NCI-H1436 (cell line): Measurements from ENCODE around the gene ATF4.
A peak's percentile ranks its signal among the peaks of the same experiment; 100 is the strongest.
"Not testable (repeated sequence)": the region's sequence is repeated elsewhere in the genome, so short reads cannot be mapped to it uniquely, and the experiment has no call there.

Experiments
- DNase-seq: peaks from one replicate; lab custom pipeline; 2025; lab: John Stamatoyannopoulos, UW

Gene ATF4

DNA sequence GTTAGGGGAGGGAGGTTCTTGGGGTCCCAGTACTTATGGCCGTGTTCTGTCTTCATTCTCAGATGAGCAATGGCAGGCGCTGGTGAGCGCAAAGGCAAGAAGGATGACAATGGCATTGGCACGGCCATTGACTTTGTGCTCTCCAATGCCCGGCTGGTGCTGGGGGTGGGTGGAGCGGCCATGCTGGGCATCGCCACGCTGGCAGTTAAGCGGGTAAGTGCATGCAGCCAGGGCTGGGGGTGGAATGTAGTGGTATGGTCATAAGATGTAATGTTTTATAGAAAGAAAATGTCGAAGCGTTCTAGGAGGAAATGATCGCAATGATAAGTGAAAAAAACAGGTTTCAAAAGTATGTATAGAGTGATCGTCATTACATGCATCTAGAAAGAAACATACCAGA is 9.1 kb upstream of the ATF4 start:
- DNase-seq = no peak

DNA sequence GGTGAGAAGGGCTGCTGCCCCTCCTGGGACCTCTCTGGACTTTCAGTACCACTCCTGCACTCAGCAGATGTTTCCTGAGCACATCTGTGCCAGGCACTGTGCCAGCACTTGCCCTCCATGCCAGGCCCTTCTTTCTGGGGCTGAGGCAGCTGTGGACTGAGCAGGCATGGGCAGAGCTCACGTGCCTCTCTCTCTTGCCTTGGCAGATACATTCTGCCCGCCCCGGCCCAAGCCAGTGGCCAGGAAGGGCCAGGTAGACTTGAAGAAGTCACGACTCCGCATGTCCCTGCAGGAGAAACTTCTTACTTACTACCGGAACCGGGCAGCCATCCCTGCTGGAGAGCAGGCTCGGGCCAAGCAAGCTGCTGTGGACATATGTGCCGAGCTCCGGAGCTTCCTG is 8.3 kb upstream of the ATF4 start:
- DNase-seq = no peak

DNA sequence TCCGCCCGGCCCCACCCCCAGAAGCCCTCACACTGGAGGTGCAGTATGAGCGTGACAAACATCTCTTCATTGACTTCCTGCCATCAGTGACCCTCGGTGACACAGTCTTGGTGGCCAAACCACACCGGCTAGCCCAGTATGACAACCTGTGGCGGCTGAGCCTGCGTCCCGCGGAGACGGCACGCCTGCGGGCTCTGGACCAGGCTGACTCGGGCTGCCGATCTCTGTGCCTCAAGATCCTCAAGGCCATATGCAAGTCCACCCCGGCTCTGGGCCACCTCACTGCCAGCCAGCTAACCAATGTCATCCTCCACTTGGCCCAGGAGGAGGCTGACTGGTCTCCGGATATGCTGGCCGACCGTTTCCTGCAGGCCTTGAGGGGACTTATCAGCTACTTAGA is 6.6 kb upstream of the ATF4 start:
- DNase-seq = no peak

DNA sequence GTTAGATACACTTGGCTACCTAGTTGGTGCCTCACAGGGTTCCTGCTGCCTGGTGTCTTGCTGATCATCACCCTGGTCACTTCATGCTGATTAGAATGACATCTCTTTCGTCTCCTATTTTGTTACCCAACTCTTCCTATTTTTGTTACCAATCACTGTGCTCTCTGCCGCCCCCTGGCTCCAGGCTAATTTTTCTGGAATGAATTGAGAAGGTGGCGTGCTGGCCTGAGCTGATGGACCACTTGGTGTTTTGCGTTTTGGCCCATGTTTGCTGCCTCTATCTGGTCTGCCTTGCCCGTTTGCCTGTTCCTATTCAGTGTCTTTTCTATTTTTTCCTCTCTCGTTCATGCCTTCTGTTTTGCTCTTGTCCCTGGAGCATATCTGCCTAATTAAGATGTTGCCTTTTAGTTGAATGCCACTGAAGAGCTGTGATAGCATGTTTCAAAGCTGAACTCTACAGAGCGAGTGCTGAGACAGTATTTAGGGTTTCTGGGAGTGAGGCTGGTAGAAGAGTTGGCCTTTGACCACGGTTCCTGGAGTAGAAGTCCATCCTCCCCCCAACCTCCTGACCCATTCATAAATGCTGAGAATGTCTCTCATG is 5.9 kb upstream of the ATF4 start:
- no peak for DNase-seq

DNA sequence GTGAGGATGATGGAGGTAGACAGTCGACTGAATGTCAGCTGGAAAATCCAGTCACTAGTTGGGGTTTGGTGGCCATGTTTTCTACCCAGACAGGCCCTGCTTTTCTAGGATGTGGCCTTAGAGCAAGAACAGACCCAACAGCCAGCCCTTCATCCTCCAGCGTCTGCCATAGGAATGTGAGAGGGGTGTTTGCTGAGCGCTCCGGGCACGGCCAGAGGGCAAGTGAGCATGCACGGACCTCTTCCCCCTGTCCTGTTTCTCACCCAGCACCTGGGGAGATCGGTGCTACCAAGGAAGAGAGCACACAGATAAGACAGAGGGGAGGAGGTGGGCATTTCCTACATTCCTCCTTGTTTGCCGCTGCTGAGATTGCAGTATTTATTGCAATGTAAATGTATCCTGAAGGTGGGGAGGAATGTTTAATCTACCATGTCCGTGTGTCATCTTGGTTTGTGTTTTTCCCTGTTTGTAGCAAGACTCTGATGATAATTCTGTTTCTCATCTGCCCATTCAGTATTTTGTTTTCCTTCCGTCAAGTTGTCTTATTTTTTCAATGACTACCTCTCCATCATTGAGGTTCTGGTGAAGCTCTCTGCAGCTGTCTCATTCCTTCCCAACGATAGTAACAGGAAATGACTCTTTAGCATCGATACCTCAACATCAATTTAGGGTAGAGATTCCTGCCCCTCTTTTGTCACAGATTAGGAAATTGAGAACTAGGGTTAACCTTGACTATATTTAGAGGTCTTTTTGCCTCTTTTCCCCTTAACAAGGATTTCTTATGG is 4.9 kb upstream of the ATF4 start:
- DNase-seq = no peak

DNA sequence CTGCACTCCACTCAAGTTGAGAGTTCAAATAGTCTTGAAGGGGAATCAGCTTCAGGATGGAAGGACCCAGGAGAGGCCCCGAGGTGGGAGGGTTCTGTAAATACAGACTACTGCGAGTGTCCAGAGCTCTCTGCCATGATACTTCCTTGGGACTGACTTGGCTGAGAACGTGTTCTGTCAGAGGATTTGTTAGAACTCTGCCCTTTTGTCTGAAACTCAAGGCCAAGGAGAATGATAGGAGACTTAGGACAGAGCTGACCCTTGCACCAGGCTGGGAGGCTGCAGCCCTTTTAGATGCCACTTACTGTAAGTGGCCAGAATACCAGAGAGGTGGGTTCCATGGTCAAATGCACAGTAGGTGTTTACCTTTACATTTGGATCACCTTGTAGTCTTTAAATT is 2.9 kb upstream of the ATF4 start:
- no peak for DNase-seq

DNA sequence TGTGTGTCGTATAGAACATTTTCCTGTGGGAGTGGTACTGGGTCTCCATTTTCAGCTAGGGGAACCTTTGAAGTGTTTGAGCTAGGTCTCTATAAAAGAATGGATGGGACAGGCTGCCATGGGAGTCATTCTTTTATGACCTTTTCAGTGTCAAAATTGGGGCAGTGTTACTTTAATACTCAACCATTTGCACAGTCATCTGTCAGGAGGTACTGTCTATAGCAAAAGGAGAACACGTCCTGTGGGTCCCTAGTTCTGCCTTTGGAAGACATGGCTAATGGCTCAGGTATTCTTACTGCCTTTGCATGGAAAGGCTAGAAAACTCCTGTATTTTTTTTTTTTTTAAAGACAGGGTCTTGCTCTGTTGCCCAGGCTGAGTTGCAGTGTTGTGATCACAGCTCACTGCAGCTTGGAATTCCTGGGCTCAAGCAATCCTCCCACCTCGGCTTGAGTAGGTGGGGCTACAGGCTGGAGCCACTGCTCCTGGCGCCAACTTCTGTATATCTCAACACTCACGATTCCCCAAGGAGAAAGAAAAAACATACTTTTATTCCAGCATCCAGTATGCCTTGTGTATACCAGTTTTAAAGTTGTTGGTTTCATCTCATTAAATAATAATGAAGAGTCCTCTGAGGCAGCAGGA is 2.1 kb upstream of the ATF4 start:
- no peak for DNase-seq

DNA sequence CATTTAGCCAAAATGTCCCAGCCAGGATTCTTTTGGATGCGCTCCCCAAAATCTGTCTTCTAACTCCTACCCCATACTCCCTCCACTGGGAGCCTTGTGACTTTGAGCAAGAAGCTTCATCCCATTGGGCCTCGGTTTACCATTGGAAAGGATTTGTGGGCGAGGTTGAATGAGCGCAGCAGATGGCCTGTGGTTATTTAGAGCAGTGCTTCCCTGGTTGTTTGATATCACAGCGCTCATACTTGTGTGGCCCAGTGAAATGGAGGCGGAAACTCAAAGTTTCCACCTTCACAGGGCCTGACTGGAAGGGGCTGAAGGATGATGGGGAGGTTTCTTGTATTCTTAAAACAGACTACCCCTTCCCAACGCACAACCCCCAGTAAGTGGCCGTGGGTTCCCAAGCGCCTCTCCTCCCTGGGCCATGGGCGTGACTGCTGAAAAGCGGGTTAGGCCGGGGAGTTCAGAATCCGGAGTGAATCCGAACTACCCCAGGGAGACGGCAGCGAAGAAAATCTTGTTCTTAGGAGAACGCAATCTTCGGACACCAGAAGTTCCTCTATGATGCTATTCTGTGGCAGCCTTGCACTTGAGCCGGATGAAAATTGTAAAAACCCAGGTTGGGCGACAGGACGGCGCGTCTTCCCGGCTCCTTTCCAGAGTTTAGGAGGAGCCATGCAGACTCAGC is 1.2 kb upstream of the ATF4 start:
- DNase-seq = peak; percentile 24

DNA sequence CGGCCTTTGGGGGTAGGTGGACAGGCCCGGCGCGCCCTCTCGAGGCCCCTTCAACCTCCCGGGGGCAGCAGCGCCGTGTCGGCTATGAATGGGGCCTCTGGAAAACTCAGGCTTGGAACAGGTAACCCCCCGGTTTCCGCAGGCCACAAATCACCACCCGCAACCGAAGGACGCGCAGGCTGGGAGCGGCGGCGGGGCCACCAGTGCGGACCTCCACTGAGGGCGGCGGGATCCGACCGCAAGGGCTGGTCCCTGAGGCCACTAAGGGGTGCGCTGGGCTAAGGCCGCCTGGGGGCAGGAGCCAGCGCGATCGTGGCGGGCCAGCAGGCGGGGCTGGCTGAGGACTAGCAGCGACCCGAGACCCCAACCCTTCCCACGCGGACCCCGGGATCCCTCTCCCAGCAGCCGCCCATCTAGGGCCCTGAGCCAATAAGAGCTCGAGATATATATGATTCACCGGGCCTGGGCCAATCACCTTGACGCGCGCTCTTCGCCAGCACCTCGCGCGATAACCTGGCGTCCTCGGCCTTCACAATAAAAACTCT is 609 bp upstream of the ATF4 start:
- peak; percentile 98 for DNase-seq

DNA sequence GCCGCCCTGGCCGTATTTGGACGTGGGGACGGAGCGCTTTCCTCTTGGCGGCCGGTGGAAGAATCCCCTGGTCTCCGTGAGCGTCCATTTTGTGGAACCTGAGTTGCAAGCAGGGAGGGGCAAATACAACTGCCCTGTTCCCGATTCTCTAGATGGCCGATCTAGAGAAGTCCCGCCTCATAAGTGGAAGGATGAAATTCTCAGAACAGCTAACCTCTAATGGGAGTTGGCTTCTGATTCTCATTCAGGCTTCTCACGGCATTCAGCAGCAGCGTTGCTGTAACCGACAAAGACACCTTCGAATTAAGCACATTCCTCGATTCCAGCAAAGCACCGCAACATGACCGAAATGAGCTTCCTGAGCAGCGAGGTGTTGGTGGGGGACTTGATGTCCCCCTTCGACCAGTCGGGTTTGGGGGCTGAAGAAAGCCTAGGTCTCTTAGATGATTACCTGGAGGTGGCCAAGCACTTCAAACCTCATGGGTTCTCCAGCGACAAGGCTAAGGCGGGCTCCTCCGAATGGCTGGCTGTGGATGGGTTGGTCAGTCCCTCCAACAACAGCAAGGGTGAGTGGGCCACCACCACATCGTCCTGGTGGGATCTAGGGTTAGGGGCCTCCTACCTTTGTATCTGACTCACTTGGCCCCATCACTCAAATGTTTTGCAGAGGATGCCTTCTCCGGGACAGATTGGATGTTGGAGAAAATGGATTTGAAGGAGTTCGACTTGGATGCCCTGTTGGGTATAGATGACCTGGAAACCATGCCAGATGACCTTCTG is 934 bp downstream of the ATF4 start:
- DNase-seq = not testable (repeated sequence)

DNA sequence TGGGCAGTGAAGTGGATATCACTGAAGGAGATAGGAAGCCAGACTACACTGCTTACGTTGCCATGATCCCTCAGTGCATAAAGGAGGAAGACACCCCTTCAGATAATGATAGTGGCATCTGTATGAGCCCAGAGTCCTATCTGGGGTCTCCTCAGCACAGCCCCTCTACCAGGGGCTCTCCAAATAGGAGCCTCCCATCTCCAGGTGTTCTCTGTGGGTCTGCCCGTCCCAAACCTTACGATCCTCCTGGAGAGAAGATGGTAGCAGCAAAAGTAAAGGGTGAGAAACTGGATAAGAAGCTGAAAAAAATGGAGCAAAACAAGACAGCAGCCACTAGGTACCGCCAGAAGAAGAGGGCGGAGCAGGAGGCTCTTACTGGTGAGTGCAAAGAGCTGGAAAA is 1.7 kb downstream of the ATF4 start:
- not testable (repeated sequence) for DNase-seq

DNA sequence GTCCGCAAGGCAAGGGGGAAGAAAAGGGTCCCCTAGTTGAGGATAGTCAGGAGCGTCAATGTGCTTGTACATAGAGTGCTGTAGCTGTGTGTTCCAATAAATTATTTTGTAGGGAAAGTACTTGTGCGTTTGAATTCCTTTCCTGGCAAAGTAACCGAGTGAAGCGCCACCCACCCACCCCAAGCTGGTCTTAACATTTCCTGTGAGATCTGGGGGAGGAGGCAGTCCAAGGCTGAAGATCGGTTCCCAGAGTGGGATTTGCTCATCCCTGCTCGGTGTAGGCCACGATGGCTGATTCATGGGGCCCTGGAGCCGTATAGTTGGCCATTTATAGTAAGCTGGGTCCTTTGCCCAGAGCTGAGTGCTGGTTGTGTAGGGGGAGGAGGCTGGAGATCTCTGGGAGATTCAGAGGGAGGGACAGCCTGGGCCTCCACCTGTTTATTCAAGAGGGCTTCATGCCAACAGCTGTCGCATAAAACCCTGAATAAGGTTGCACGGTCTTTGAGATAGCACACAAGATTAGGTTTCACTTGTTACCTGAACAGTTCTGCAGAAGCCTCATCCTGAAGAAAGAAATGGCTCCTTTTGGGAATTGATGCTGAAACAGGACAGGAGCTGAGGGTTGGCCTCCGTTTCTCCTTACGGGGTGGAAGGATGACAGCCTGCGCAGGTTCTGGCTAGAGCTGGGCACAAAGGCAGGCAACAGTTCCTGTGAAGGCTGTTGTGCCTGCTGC is 2.4 kb downstream of the ATF4 start:
- DNase-seq = peak; percentile 43

DNA sequence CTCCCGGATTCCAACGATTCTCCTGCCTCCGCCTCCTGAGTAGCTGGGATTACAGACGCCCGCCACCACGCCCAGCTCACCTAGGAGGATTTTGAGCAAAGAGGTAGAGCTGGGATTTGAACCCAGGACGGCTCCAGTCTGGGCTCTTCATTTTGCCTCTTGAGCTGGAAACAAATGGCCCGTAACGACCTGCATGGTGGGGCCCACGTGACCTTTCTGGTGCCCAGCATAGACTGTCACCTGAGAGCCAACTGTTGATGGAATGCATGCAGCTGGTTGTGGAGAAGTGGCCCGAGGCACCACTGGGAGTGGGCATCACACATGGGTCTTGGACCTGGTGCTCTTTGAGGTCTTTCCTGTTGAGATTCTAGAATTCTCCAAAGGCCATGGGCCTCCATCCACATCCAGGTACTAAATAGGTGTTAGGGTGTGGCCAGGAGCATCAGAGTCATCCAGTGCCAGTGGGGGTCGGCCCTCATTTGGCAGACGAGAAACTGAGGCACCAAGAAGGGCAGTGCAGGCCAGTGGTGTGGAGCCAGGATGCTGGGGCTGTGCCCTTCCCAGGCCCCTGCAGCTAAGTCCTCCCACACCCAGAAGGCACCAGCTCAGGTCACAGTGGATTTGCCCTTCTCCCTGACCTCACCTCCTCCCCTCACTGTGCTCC is 3.9 kb downstream of the ATF4 start:
- no peak for DNase-seq

DNA sequence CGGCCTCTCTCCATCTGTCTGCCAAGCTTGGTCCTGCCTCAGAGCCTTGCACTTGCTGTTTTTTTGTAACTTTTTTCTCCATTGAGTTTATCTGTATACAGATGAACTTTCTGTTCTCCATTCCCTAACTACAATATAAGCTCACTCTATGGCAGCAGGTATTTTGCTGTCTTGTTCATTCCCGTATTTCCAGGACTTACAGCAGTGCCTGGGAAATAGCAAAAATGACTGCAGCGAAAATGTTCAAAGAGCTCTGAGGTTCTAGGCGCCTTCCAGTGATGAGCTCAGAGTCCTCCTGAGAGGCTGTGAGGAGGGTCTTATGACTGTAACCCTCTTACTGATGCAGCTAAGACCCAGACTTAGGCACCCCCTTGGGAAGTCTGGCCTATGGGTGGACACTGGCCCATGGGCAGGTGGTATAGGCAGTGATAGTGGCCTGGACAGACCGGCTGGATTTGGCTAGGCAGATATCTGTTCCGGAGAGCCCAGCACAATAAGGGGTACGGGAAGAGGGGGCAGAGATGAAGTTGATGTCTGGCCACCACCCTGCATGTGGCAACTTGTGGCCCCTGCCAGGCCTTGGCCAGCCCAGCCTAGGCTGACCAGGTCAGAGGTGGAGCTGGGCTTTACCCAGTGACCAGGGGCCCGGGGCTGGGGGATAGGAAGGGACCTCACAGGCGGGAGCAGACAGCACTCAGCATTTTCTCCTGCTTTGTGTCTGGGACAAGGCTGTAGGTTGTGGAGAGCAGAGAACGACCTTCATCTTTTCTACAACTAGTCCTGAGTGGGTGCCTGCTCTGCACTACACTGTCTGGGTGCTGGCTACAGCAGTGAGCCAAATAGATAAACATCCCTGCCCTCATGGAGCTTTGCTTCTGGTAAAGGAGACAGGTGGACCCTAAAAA is 4.6 kb downstream of the ATF4 start:
- no peak for DNase-seq

DNA sequence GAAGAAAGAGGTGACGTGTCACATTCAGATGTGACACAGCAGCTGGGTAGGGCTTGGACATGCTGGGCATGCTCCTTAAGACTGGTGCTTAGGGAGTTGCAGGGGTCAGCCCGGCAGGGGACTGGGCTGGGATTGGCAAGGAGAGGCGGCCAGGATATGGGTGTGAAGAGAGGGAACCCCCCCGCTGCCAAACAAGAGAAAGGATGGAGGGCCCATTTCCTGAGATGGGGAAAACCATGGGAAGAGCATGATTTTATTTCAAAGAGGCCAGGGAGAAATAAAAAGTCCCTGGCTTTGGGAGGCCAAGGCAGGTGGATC is 5.3 kb downstream of the ATF4 start:
- DNase-seq = no peak

DNA sequence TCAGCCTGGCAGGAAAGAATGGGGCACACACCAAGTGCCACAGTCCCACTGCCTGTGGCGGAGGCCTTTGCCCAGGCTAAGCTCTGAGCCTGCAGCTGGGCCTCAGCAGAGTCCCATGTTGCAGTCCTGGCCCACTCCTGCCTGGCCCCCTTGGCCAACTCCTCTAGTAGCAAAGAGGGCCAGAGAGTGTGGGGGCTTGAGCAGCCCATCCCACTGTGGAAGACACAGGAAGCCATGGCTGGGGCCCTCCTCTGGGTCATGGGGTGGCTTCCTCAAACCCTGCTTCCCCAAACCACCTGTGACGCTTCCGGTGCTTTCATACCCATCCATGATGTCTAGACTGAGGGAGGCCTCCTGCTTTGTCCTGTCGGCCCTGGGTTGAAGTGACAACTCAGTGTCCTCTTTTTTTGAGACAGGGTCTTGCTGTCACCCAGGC is 6.4 kb downstream of the ATF4 start:
- DNase-seq = no peak

DNA sequence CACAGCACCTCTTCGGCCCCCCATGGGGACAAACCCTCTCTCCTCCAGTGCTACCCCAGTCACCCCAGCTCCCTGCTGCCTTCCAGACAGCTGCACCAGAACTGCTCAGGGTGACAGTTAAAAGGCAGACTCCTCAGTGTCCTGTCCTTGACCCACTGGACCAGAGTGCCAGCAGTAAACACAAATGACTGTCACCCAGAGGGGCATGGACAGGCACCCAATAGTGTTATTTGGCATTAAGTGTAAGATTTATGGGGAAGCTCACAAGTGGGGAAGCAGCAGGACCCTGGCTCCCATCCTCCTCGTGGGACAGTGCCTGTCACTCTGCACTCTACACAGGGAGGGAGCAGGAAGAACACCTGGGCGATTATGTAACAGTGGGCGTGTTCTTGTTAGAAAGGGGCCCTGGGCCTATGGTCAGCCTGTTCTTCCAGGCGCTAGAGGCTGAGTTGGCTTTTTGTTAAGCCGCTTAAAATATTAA is 7.2 kb downstream of the ATF4 start:
- peak; percentile 35 for DNase-seq

DNA sequence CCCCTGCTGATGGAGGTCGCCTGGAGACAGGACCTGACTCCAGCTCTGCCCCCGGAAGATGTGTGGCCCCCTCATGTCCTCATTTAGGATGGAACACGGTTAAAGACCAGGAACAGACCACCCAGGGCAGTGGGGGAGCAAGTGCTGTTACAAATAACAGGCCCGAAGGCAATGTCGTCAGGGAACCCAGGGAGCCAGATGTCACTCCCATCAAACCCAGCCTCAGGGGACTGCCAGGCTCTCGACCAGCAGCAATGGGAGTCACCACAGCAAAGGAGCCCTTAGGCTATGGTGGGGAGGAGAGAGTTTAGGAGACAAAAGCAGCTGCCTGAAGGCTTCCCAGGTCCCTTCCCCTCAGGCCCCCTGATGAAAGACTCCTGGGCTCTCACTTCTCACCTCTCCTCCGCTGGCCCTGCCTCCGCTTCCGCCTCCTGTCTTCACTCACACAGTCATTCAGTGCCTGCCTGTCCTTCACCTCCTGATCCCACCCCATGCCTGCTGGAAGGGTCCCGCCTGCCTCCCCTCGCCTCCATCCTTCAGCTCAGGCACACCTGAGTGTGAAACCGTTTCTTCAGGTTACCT is 7.8 kb downstream of the ATF4 start:
- DNase-seq = peak; percentile 83
